Measurements from ENCODE around the gene VSTM2L.
A peak's percentile ranks its signal among the peaks of the same experiment; 100 is the strongest.

Gene VSTM2L

GRCh38 chr20:37901240-37901639, 1.7 kb upstream of the VSTM2L start:
- H3K4me3 ChIP-seq (ENCODE audit: control insufficient read depth, low read depth, low read length): no peak overlapping the region
- no peak for DNase-seq (ENCODE audit: low read depth)
- TF ChIP-seq, protein P1, sequence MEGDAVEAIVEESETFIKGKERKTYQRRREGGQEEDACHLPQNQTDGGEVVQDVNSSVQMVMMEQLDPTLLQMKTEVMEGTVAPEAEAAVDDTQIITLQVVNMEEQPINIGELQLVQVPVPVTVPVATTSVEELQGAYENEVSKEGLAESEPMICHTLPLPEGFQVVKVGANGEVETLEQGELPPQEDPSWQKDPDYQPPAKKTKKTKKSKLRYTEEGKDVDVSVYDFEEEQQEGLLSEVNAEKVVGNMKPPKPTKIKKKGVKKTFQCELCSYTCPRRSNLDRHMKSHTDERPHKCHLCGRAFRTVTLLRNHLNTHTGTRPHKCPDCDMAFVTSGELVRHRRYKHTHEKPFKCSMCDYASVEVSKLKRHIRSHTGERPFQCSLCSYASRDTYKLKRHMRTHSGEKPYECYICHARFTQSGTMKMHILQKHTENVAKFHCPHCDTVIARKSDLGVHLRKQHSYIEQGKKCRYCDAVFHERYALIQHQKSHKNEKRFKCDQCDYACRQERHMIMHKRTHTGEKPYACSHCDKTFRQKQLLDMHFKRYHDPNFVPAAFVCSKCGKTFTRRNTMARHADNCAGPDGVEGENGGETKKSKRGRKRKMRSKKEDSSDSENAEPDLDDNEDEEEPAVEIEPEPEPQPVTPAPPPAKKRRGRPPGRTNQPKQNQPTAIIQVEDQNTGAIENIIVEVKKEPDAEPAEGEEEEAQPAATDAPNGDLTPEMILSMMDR (IDR thresholded peaks at IDR 0.05; ENCODE audit: control insufficient read depth, insufficient read depth, low read depth, low read length, missing control alignments): no peak

- DNase-seq (ENCODE audit: low read depth): peak; percentile 34
- H3K4me3 ChIP-seq (ENCODE audit: control insufficient read depth, low read depth, low read length): peak overlapping the region; percentile 57
- TF ChIP-seq, protein P1 (IDR thresholded peaks at IDR 0.05; ENCODE audit: control insufficient read depth, insufficient read depth, low read depth, low read length, missing control alignments): peak; percentile 64
Measured at GRCh38 chr20:37901654-37902503, 1.0 kb upstream of the VSTM2L start.

GRCh38 chr20:37903317-37904007, 535 bp downstream of the VSTM2L start:
- H3K4me3 ChIP-seq (ENCODE audit: control insufficient read depth, low read depth, low read length): peak overlapping the region; percentile 57
- TF ChIP-seq, protein P1 (IDR thresholded peaks at IDR 0.05; ENCODE audit: control insufficient read depth, insufficient read depth, low read depth, low read length, missing control alignments): peak; percentile 9
- DNase-seq (ENCODE audit: low read depth): no peak

GRCh38 chr20:37904008-37904642, 1.2 kb downstream of the VSTM2L start:
- no peak for DNase-seq (ENCODE audit: low read depth)
- TF ChIP-seq, protein P1 (IDR thresholded peaks at IDR 0.05; ENCODE audit: control insufficient read depth, insufficient read depth, low read depth, low read length, missing control alignments): no peak
- H3K4me3 ChIP-seq (ENCODE audit: control insufficient read depth, low read depth, low read length): no peak overlapping the region

- no peak overlapping the region for H3K4me3 ChIP-seq (ENCODE audit: control insufficient read depth, low read depth, low read length)
- TF ChIP-seq, protein P1 (IDR thresholded peaks at IDR 0.05; ENCODE audit: control insufficient read depth, insufficient read depth, low read depth, low read length, missing control alignments): no peak
- DNase-seq (ENCODE audit: low read depth): no peak
Measured at GRCh38 chr20:37904845-37905373, 2.0 kb downstream of the VSTM2L start.
